HG02642 (cell line): ENCODE data around the gene ECI2.
"Not testable (repeated sequence)": the region's sequence is repeated elsewhere in the genome, so short reads cannot be mapped to it uniquely, and the experiment has no call there.

Experiments
- ATAC-seq: cut with Tn5 transposase; IDR thresholded peaks from one replicate; pipeline ENCODE4 v1.9.1; 2021; ENCODE audit warnings: mild to moderate bottlenecking; ENCODE audit not compliant: unreplicated experiment, poor library complexity

Gene ECI2

GRCh38 chr6:4145083-4145482, 9.7 kb upstream of the ECI2 start:
- ATAC-seq = no peak

DNA sequence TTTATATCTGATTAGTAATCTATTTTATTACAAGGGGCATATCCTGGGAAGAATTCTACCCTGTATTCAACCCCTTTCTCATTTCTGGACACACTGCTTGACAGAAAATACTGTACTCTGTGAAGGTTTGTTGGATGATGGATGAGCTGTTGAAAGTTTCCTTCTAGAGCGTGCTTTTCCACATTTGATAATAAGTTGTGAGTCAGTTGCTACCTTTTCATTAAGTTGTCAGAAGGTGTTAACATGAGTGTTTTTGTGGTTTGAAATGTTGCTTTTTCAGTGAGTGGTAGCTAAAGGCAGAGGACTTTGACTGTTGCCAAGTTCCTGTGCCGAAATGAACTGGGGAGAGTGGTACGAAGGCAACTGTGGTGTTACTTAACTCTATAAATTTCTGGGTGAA, 3.9 kb upstream of the ECI2 start:
- ATAC-seq = no peak

DNA sequence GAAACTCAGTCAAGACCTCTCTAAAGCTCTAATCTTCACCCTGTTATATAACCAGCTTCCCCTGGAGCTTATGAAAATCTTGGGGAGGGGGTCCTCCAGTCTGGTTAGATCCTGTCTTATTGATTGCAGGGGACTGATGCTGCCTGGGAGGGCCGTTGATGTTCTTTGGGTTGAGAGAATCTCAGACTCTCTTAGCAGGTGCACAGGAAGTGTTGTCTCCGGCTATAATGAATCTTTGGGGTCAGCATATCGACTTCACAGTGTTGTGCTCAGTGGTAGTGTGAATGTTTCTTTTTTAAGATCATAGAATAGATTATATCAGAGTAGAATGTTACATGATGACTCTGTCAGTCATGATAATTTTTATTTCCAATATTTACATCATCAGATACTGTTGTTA, 2.8 kb upstream of the ECI2 start:
- no peak for ATAC-seq

- ATAC-seq = no peak
These were observed 1.0 kb upstream of the ECI2 start for GRCh38 chr6:4136354-4136831.

DNA sequence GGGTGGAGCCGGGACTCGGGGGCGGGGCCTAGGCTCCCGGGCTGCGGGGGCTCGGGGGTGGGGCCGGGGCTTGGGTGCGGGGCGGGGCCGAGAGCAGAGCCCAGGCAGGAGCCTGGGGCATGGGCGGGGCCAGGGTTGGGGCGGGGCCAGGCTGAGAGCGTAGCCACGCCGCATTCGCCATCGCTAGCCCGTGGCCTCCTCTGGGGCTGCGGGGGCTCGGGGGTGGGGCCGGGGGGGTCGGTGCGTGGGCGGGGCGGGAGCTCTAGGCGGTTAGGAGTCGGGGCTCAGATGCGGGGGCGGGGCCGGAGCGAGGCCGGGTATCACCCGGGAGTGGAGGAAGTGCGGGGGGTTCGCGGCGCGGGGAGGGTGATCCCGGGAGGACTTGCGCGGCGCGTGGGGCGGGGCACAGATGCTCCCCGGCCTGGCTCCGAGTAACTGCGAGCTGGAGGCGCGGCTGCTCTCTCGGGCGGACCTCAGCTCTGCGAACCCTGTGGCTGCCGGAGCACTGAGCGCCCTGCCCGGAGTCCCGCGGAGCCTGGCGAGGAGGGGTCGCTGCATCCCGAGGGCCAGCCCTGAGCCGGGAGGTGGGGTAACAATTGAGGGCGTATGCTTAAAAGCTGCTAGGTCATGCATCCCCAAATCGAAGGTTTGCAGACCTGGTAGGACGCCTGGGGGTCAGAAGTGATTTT, 434 bp upstream of the ECI2 start:
- ATAC-seq = peak; percentile 74

DNA sequence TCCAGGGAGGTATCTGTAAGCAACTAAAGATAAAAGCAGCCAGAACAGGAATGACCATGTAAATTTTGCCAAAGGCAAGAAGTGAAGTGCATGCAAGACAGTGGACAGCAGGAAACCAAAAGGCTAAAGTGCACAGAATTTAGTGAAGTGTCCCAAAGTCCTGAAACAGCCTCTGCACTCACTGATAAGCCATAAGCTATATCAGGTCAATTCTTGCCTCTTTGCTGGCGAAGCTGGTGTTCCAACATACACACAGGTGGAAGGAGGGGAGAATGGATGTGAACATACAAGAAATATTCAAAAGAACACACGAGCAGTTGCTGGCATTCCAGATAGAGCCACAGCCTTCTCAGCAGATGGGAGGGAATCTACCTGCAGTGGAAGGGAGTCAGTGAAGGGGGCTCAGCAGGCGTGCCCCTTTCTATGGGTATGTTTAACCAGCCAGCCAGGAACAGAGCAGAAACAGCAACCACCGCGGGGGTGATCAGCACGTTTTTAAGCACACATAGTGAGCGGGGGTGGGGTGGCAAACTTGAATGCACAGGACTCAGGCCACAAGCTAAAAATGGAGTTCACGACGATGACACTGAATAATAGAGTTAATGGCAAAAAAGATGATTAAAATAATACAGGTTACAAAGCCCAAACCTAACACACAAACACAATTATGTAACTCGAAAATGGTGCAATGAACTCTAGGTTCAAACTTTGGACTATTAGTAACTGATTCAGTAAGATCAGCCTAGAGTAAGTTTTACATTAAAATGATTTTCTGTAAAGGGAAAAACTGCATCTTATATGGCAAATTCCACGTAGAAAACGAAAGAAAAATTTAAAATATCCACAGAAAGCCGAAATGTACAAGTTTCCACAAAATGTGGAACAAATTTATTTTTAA, 1.2 kb downstream of the ECI2 start:
- no peak for ATAC-seq

DNA sequence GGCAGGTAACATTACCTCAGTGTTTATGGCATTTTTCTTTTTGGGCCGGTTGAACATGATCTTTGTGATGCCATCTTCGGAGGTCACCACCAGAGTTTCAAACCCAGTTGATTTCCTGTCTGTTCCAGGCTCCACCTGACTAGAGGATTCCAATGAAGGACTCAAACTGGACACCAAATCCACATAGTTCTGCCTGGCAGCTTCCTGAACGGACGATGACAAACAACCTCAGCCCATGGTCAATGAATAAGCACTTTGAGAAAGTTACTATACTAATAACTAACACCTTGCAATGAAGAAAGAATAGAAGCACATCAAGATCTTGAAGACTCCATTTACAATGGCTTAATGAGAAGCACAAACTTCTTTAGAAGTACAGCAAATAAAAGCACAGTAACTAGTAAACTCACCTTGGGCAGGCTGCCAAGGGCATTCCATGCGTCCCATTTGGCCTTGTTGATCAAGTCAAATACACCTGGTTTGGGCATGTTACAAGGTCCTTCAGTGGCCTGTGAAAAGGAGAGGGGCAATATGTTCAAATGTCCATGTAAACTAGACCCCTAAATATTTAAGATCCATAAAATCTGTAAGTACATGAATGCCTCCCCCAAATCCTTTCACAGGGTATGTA, 4.9 kb downstream of the ECI2 start:
- no peak for ATAC-seq

DNA sequence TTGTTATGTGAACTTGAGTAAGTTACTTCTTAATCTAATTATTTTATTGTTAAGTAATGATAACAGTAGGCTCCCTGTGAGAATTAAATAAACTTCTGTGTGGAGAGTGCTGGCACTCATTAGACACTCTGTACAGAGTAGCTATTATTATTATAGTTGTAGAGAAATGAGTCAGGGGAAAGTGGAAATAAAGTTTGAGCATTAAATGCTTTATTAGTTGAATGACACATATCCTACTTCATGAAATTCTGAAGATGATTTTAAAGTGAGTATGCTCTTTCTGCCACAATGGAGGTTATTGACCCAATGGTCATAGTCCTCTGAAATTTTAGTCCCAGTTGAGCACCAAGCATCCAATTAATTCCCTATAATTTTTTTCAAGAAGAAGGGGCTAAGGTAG, 5.9 kb downstream of the ECI2 start:
- ATAC-seq = no peak

- ATAC-seq = no peak
These were observed 6.6 kb downstream of the ECI2 start for GRCh38 chr6:4128748-4129147.

GRCh38 chr6:4128072-4128471, 7.3 kb downstream of the ECI2 start:
- no peak for ATAC-seq

DNA sequence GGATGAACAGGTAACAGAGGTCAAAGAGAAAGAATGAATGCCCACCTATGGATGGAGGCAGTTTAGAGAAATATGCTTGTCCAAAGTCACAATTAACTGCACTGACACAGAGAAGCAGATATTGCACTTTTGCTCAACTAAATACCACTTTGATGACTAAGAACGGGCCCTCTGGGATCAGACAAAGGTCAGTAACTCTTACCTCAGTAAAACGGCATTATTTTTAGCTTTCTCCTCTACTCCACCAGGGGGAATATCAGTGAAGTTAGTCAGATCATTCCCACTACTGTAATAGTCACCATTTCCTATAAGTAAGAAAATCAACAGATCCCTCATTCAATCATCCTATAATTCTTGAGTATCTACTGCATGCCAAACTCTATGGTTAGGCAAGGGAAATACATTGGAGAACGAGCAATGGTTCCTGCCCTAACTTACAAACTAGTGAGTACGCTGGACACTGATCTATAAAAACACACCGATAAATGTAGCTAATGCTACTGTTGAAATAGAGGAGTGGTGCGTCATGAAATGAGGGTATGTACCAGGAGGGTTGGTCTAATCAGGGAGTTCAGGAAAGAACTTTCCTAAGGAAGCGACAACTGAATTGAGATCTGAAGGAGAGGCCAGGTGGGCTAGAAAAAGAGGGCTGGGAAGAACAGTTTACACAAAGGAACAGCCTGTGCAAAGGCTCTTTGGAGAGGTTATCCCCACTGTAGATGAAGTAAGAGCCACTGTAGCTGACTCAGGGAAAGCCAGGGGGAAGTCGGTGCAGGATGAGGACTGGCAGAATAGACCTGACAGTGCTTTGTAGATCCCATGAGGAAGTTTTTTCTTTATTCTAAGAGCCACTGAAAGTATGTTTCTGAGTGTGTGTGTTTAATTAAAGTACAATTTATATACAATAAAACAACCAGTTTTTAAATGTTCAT, 9.2 kb downstream of the ECI2 start:
- ATAC-seq = no peak

DNA sequence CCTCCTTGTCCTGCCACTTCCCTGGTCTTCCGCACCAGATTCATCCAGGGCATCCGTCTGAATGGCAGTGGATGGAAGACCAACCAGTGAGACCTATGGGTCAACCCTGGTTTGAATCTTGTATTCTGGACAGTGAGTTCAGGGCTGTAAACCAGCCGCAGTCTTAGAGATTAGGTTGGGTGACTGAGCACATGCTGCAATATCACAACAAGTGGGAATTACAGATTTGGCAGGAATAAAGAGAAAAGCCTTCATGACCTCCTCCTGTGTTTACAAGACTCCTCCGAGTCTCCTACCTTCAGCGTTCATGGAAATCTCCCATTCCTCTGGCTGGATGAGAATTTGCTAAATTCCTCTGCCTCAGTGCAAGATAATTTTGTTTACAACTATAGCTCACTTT, 9.9 kb downstream of the ECI2 start:
- ATAC-seq = no peak

- no peak for ATAC-seq
These were observed 11.0 kb downstream of the ECI2 start for GRCh38 chr6:4124351-4124750.

- ATAC-seq = no peak
These were observed 19.6 kb downstream of the ECI2 start for GRCh38 chr6:4115741-4116140.

GRCh38 chr6:4114123-4114522, 21.3 kb downstream of the ECI2 start:
- no peak for ATAC-seq

DNA sequence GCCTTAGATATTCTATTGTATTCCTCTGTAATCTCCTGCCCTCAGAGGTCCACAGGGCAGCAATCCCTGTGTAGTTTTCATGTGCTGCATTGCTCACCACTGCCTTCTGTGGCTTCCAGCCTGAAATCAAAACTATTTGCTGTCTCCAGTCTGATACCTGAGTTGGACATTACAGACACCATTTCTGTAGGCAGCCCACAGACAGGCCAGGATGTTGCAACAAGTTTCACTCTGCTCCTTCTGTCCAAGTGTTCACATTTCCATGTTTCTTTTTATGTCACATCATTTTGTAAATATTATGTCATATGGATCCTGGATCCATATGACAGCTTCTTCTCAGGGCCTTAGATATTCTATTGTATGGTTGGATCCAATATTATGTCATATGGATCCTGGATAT, 21.7 kb downstream of the ECI2 start:
- no peak for ATAC-seq

GRCh38 chr6:4112366-4112765, 23.0 kb downstream of the ECI2 start:
- no peak for ATAC-seq

- not testable (repeated sequence) for ATAC-seq
These were observed 26.0 kb downstream of the ECI2 start for GRCh38 chr6:4109363-4109815.

DNA sequence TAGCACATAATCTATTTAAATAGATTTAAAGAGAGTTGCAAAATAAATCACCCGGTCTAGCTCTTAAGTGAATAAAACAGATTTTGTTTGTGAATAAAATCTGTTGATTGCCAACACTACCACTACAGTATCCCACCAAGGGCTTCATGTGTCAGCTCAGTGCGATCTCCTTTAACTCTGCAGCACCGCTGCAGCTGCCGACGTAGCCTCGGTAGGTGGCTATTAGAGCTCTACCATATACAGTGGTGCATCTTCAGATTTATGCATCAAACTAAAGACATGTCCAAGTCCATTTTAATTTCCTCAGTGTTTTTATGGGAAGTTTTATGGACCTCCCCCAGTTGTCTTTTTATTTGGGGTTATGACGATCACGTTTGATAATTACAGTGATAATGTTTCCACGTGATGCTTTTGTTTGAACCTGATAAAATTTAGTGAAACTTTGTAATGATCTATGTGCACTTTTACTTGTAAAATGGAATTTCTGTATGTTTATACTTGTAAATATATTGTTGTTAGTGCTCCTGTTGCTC, 26.7 kb downstream of the ECI2 start:
- no peak for ATAC-seq

- ATAC-seq = no peak
These were observed 27.5 kb downstream of the ECI2 start for GRCh38 chr6:4107873-4108272.
